H1 (cell line): ENCODE measurements around the gene SLC6A17.

Experiments
- CTBP2 ChIP-seq: IDR thresholded peaks from 2 replicates; pipeline ENCODE4 v1.7.0; 2011; ENCODE audit warnings: borderline replicate concordance, mild to moderate bottlenecking, moderate library complexity, mixed read lengths, low read length; ENCODE audit not compliant: insufficient read depth, insufficient read length
- CTCF ChIP-seq, 3 experiments: IDR thresholded peaks; 1 replicate in 2 of 3; 2 replicates in 1 of 3; pipeline versions ENCODE4 v1.5.1 to v1.6.1; 2011; ENCODE audit warnings: low read length in 3 of 3, mild to moderate bottlenecking in 3 of 3, inconsistent platforms in 2 of 3, low read depth in 1 of 3, moderate library complexity in 1 of 3; ENCODE audit not compliant: insufficient read depth in 1 of 3; ENCODE audit errors: control extremely low read depth in 1 of 3
- GTF2F1 ChIP-seq: IDR thresholded peaks from 2 replicates; pipeline ENCODE4 v1.6.1; 2012; ENCODE audit warnings: low read depth, low read length, improper control_type of control experiment, borderline replicate concordance
- MAX ChIP-seq: IDR thresholded peaks from 2 replicates; pipeline ENCODE4 v1.6.1; 2012; ENCODE audit warnings: inconsistent platforms
- POLR2A ChIP-seq, 2 experiments: IDR thresholded peaks; 1 replicate in 1 of 2; 2 replicates in 1 of 2; pipeline ENCODE4 v1.6.1; 2011; ENCODE audit warnings: low read depth in 2 of 2, low read length in 2 of 2, mild to moderate bottlenecking in 2 of 2; ENCODE audit errors: control extremely low read depth in 1 of 2
- POLR2AphosphoS5 ChIP-seq: IDR thresholded peaks from 2 replicates; pipeline ENCODE4 v1.6.1; 2011; ENCODE audit warnings: low read depth, low read length
- SIN3A ChIP-seq, 2 experiments: IDR thresholded peaks in 1 of 2; conservative IDR thresholded peaks in 1 of 2; 2 replicates each; pipeline ENCODE4 v1.6.1; 2011 to 2012; ENCODE audit warnings: low read length in 2 of 2, improper control_type of control experiment in 1 of 2, low read depth in 1 of 2, mild to moderate bottlenecking in 1 of 2
- SUZ12 ChIP-seq: fragments of 200-600 bp; sonication (generic); IDR thresholded peaks from 2 replicates; pipeline ENCODE4 v1.6.1; 2012; ENCODE audit warnings: mild to moderate bottlenecking, inconsistent platforms, low read length, moderate library complexity, mixed read lengths

- TF ChIP-seq SUZ12 (no peak), POLR2AphosphoS5 (no peak), MAX (no peak), POLR2A (IDR thresholded peaks at IDR 0.05; ENCODE audit: control extremely low read depth in 1 of 2, low read depth in 2 of 2, low read length in 2 of 2) (no peak), GTF2F1 (no peak), CTBP2 (no peak), CTCF (IDR thresholded peaks at IDR 0.05; ENCODE audit: control extremely low read depth in 1 of 3, insufficient read depth in 1 of 3, low read depth in 1 of 3, low read length in 3 of 3) (no peak), SIN3A (conservative IDR thresholded peaks at IDR 0.05 in 1 of 2, IDR thresholded peaks at IDR 0.05 in 1 of 2; ENCODE audit: low read depth in 1 of 2, low read length in 2 of 2) (no peak)
These were observed 44.9 kb downstream of the SLC6A17 start for GRCh38 chr1:110195196-110195595.
